HFF-Myc (cell line): ENCODE measurements around the gene TNC.

ENCODE experiments used
- DNase-seq: peaks from one replicate; pipeline ENCODE4 v3.0.0-alpha.2; 2011; ENCODE audit warnings: low read depth; ENCODE audit errors: extremely low read depth
- H3K4me3 ChIP-seq: replicated peaks from 2 replicates; pipeline ENCODE4 v1.5.1; 2011; ENCODE audit warnings: low read depth, mild to moderate bottlenecking, control low read depth, low read length
- CTCF ChIP-seq: IDR thresholded peaks from 2 replicates; pipeline ENCODE4 v1.5.1; 2012; ENCODE audit warnings: mild to moderate bottlenecking, low read depth, low read length, control low read depth; ENCODE audit errors: missing control alignments

The TNC gene

GRCh38 chr9:115002371-115003120 lies 115.4 kb downstream of the TNC start:
- TF ChIP-seq CTCF: no peak
- no peak for DNase-seq
- H3K4me3 ChIP-seq: no peak overlapping the region

DNA sequence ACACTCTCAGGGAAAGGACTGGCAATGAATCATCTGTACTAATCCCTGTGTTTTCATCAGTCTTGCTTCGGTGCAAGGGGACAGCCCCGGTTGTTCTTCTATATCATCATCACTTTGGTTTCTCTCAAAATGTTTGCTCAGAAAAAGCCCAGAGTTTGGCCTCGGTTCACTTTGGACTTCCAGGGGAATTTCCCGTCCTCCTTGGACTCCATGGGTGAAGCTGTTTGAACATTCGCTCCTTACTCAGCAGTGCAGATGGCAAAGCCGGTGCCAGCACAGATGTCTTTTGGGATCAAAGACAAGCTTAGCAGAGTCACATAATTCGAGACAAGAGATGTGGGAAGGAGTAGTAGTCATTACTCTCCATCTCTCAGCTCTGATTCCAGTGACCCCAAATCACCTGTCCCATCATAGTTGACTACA lies 117.7 kb downstream of the TNC start:
- DNase-seq: no peak
- H3K4me3 ChIP-seq: no peak overlapping the region
- no peak for TF ChIP-seq CTCF

GRCh38 chr9:114998326-114998725 lies 119.6 kb downstream of the TNC start:
- DNase-seq: no peak
- TF ChIP-seq CTCF: no peak

GRCh38 chr9:114995681-114996221 lies 122.2 kb downstream of the TNC start:
- no peak overlapping the region for H3K4me3 ChIP-seq
- no peak for DNase-seq
- no peak for TF ChIP-seq CTCF

More at GRCh38 chr9:114998326-114998725, 119.6 kb downstream of the TNC start:
- no peak overlapping the region for H3K4me3 ChIP-seq

GRCh38 chr9:114994768-114995167 lies 123.2 kb downstream of the TNC start:
- no peak for DNase-seq
- TF ChIP-seq CTCF: no peak

GRCh38 chr9:114991861-114992260 lies 126.1 kb downstream of the TNC start:
- H3K4me3 ChIP-seq: no peak overlapping the region
- DNase-seq: no peak
- no peak for TF ChIP-seq CTCF

More at GRCh38 chr9:114994768-114995167, 123.2 kb downstream of the TNC start:
- no peak overlapping the region for H3K4me3 ChIP-seq
